Renal cortex interstitium (tissue), 11 donors: ENCODE results near the gene APBB2. TPM values are rescaled to one million over a fixed set of nuclear protein-coding genes. Genes with fewer than 3 reads are reported as not detected.

Experiments
- DNase-seq, 11 donors: peaks; one replicate each; pipeline ENCODE4 v3.0.0-alpha.2; 2013; ENCODE audit warnings: low read depth in 9 of 11, low spot score in 4 of 11; ENCODE audit errors: extremely low read depth in 1 of 11
- polyA plus RNA-seq, 3 donors: library from polyadenylated mRNA; unstranded; fragments of 120-200 nt; gene quantifications; one replicate each; pipeline ENCODE4 v1.2.1, GENCODE V29; 2013; ENCODE audit not compliant: insufficient read length in 3 of 3

APBB2 gene
- polyA plus RNA-seq, 3 donors: 53.1 to 59.3 (median 55.8) TPM

DNA sequence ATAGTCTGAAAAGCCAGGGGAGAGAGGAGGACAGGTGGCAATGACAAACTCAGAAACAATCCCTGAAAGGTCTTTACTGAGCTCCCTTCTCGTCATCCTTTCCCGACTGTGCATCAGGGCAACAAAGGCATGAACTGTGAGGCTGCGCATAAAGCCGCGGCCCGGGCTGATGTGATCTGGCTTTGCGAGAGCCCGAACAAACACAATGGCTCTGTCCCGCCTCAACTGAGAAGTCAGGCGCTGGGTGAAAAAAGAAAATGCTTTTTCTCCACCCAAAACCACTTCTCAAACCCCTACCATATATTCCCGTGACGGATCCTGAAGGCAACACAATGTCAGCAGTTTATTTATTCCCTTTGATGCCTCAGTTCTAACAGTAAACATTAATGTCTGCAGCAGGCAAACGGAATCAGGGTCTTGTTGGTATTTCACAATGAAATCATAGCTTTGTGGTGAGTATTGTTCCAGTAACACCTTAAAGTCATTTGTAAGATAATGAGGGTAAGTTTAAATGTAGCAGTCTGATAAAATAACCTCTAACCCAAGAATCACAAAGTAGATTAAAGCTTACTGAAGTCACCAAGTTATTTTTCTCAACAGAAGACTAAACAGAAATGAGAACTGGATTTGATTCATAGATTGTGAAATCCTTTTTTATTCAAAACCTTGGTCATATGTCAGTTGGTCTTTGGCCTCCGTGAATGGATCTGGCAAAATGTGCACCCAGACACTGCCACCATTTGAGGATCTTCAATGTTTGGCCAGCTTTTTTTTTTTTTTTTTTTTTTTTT is 67.4 kb downstream of the APBB2 start:
- DNase-seq: no peak

DNA sequence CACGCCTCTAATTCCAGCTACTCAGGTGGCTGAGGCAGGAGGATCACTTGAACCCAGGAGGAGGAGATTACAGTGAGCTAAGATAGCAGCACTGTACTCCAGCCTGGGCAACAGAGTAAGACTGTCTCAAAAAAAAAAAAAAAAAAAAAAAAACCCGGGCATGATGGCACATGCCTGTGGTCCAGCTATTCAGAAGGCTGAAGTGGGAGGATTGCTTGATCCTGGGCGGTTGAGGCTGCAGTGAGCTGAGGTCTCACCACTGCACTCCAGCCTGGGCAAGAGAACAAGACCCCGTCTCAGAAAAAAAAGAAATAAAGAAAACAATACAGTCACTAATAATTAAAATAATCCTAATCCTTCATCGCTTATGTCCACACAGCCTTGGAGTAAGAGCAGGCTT is 68.1 kb downstream of the APBB2 start:
- DNase-seq: no peak

DNA sequence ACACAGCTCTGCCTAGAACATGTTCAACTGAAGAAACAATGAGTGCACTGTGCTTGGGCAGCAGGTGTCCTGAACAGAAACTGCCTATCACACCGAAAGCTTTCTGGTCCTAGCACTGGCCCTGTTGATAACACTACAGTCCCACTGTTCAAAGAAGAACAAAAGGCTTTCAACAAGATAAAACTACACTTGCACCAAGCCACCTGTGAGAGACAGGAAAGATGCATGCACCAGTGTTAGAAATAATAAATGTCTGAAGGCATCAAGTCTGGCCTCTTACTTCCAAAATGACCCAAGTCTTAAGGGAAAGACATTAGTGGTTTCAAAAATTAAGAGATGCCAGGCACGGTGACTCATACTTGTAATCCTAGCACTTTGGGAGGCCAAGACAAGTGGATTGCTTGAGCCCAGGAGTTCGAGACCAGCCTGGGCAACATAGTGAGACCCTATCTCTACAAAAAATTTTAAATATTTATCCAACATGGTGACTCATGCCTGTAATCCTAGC is 68.7 kb downstream of the APBB2 start:
- DNase-seq: no peak

GRCh38 chr4:41144812-41145211 is 69.5 kb downstream of the APBB2 start:
- DNase-seq: no peak

DNA sequence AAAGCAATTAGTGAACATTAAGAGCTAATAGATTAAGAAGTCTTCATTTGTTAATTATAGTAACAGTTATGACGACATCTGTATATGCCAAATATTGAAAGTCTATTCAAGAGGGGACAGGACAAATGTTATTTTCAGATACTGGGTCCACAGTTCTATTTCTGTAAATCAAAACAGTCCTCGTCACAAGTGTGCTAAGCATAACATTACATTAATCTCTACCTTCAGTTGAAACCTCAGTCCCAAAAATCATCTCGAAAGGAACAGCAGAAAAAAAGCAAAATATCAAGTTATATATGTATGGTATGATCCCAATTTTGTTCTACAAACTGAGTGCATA is 70.3 kb downstream of the APBB2 start:
- no peak for DNase-seq

DNA sequence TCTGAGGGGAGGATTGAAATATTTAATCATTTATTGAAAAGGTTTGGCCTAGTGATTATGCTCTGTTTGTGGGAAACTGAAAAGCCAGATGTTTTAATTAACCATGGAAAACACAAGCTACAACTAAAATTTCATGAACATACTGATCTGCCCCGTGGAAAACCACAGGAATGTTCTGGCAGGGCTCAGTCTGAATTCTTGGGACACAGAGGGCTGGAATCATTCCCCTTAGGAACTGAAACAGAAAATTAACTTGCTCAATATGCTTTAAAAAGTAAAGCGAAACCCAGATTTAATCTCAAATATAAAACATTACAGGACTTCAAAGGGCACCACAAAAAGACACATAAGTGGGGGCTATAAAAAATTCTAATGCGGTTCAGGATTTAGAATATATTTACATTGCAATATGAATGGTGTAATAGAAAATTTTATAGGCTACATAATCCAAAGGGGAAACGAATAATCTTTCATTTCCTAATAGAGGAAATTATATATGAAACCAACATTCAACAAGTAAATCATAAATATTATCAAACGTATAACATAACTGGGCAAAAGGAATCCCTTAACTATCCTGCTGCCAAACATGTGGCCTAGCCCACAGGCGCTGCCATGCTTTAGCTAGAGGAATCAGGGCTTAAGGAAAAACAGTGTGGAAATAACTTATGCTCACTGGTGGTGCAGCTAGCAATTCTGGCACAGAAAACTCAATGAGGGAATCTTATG is 70.9 kb downstream of the APBB2 start:
- peak in 6 of 11 donors; percentile 44 to 80 (median 70) for DNase-seq

DNA sequence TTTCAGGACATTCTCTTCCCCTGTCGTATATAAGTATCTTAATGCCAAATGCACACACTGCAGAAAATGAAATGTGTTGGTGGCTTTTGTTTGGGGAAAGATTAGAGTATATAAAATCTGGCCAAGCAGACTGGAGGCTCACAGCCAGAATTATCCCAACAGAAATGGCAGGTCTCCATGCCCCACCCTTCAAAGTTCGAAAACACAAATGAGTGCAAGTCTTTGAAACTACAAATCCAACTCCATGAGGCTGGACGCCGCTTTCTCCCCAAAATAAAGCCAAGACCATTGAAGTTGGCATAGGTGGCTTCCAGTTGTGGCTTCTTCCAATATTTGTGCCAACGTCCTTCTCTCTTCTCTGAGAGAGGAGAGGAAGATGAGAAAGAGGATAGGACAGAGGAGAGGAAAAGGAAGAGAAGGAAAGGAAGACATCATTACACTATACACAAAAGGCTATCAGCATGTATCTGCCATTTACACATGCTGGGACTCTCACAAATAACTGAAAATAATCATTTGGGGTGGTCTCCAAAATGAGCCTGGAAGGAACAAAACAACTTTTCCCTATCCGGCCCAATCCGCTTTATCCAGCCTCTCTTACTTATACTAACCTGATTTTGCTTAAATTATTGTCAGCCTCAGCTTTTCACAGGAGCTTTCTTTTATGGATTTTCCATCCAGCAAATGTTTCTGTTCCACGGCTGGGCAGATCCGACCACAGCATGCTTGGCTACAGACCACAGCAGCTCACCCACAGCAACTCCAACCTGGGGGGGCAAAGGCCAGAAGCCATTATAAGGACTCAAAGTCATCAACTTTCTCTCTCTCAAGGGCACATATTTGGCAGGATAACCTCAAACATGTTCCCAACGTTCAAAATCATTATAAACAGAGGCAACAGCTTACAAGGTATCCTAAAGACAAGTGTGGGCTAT is 71.7 kb downstream of the APBB2 start:
- DNase-seq: no peak

DNA sequence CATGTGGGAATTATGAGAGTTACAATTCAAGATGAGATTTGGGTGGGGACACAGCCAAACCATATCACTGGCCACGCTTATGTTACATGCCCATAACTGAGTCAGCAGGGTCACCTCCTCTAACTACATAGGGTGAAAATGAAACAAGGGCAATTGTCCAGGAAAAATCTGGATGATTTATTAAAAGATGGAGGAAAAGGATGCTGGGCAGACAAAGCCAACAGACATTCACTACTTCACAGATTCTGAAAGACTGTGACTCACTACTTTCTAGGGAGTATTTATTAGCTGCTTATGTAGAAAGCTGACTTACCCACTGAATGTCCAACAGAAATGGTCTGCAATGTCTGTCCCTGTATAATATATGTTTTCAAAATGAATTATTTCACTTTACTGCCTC is 72.4 kb downstream of the APBB2 start:
- no peak for DNase-seq

- no peak for DNase-seq
Observed at GRCh38 chr4:41140410-41140809, 73.9 kb downstream of the APBB2 start.

DNA sequence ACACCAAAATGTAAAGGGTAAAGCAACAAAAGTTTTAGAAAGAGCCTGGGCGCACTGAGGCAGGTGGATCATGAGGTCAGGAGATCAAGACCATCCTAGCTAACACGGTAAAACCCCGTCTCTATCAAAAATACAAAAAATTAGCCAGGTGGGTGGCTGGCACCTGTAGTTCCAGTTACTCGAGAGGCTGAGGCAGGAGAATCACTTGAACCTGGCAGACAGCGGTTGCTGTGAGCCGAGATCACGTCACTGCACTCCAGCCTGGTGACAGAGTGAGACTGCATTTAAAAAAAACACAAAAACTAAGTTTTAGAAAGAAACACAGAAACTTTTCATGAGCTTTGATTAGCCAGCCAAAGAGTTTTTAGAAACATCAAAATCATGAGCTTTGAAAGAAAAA is 76.5 kb downstream of the APBB2 start:
- no peak for DNase-seq

DNA sequence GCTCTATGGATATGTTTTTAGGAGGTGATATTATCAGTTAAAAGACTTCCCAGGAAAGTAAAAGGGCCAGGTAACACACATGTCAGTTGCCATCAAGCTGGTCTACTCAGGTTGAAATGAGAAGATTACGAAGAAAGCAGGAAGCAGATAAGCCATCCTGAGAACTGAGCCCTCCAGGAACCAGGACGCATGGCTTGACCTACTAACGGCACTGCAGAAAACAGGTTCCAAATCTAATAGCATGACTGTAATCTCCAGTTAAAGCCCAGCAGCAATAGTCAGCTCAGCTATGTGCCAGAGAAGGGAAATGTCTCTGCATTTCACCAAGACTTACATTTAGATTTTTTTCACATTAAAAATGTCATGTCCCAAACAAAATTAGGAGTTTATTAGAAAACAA is 77.9 kb downstream of the APBB2 start:
- no peak for DNase-seq

DNA sequence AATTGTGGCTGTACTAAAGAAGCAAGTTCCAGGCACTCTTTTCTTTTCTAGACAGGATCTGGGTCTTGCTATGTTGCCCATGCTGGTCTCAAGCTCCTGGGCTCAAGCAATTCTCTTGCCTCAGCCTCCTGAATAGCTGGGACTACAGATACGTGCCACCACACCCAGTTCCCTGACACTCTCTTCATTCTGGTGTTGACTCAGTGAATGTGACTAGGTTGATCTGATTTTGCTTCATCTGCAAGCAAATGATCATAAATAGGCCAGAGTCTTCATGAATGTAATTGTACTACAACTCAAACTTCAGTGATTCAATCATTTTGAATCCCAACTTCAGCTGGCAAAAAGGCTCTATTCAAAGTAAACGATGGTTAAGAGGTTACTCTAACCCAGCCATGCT is 78.5 kb downstream of the APBB2 start:
- DNase-seq: no peak

DNA sequence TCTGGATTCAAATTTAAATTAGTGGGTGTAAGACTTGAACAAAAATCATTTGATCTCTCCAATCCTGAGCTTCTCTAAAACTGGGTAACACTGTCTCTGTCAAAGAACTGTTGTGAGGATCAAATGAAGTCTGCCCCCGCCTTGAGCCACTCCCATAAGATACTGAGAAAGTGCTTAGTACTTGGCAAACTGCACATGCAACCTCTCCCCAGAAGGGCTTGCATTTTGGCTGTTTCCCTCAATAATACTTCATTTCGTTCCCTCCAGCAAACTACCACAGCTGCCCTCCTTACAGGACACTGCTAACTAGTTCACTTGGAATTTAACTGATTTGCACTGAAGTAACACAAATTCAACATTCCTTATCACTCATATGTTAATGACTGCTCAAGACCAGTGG is 79.8 kb downstream of the APBB2 start:
- no peak for DNase-seq

DNA sequence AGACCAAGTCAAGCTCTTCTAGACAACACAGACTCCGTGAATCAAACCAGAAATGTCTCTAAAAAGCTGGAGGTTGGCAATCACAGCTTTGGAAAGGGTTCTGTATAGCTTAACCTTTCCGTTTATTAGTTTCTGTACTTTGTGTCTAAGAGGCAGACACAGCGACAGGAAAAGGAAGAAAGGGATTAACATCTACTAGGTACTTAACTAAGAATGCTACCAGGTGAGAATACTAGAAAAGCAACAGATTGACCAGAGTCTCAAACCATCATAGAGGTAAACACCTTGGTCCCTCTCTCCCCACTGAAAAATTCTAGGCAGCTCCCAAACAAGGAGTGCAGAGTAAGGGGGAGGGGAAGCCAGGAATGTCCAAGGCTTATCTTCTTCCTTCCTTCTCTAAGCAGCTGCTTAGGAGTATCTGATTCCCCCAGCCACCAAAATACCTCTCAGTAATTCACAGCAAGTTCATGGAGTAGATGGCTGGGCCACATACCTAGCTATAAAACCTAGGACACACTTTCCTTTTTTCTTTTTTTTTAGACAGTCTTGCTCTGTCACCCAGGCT is 80.8 kb downstream of the APBB2 start:
- no peak for DNase-seq

- no peak for DNase-seq
Observed at GRCh38 chr4:41132055-41132683, 82.2 kb downstream of the APBB2 start.

GRCh38 chr4:41129936-41130440 is 84.4 kb downstream of the APBB2 start:
- DNase-seq: no peak

- DNase-seq: no peak
Observed at GRCh38 chr4:41129128-41129754, 85.1 kb downstream of the APBB2 start.
